GM12878 (cell line): Measurements from ENCODE around the gene INTS2. TPM values are rescaled to one million over a fixed set of nuclear protein-coding genes. Genes with fewer than 3 reads are reported as not detected.

Experiments used
- ATAC-seq: fragments of 200-7000 bp; cut with Tn5 transposase; 3 replicates; pipeline ENCODE4 v1.9.1; 2020; ENCODE audit warnings: mild to moderate bottlenecking, moderate library complexity
- BruUV-seq: library from RNA; stranded (reverse); fragments of 400-500 nt; replicated peaks from 2 replicates; lab custom pipeline; 2021; lab: Mats Ljungman, UMichigan
- CTCF ChIA-PET: fragments of 300-600 bp; sonication (Branson Sonifier 250); formaldehyde crosslinking; extraction: SDS; loops from one replicate; lab custom pipeline; 2021; ENCODE audit warnings: inconsistent platforms; lab: Yijun Ruan, JAX
- POLR2A ChIA-PET: fragments of 350-600 bp; formaldehyde crosslinking; extraction: SDS; loops from one replicate; lab custom pipeline; 2021; ENCODE audit warnings: inconsistent platforms; lab: Charles Lee
- RAD21 ChIA-PET: fragments of 300-600 bp; sonication (Branson Sonifier 250); formaldehyde crosslinking; loops from one replicate; lab custom pipeline; 2023; ENCODE audit warnings: antibody characterized with exemption; ENCODE audit not compliant: unreplicated experiment; lab: Charles Lee
- SMC1A ChIA-PET: fragments of 300-600 bp; sonication (Branson Sonifier 250); formaldehyde crosslinking; loops from one replicate; lab custom pipeline; 2023; ENCODE audit not compliant: unreplicated experiment, uncharacterized antibody; lab: Charles Lee
- DNase-seq: peaks from one replicate; pipeline ENCODE4 v3.0.0-alpha.2; 2011; ENCODE audit warnings: low read depth, low spot score
- FAIRE-seq: peaks from 3 replicates; lab custom pipeline; 2011; peaks lifted over from hg19 to GRCh38; lab: Jason Lieb, UNC
- H2AFZ ChIP-seq: 2 replicates; pipeline ENCODE4 v1.6.0; 2011; ENCODE audit warnings: low read depth, low read length, control low read depth; ENCODE audit not compliant: control insufficient read depth
- H3K27ac ChIP-seq: 2 replicates; pipeline ENCODE4 v1.5.1; 2011; ENCODE audit warnings: control low read depth; ENCODE audit not compliant: control insufficient read depth, insufficient read depth
- H3K27me3 ChIP-seq, 2 experiments: replicated peaks in 1 of 2; 2 replicates each; pipeline versions ENCODE4 v1.6.0 to v1.6.1; 2011; ENCODE audit warnings: low read length in 1 of 2; ENCODE audit not compliant: control insufficient read depth in 2 of 2, insufficient read depth in 2 of 2
- H3K36me3 ChIP-seq, 2 experiments: 2 replicates each; pipeline ENCODE4 v1.5.1; 2011; ENCODE audit warnings: low read length in 1 of 2; ENCODE audit not compliant: control insufficient read depth in 2 of 2, insufficient read depth in 2 of 2
- H3K4me1 ChIP-seq: 2 replicates; pipeline ENCODE4 v1.6.1; 2011; ENCODE audit warnings: mild to moderate bottlenecking, low read length, moderate library complexity, mixed read lengths; ENCODE audit not compliant: control insufficient read depth, insufficient read depth
- H3K4me2 ChIP-seq: 2 replicates; pipeline ENCODE4 v1.6.0; 2011; ENCODE audit warnings: control low read depth; ENCODE audit not compliant: control insufficient read depth, insufficient read depth
- H3K4me3 ChIP-seq: fragments of 200-600 bp; sonication (generic); 2 replicates; pipeline ENCODE4 v1.5.1; 2016
- H3K79me2 ChIP-seq: 2 replicates; pipeline ENCODE4 v1.6.0; 2011; ENCODE audit warnings: low read length; ENCODE audit not compliant: control insufficient read depth, insufficient read depth
- H3K9ac ChIP-seq: 2 replicates; pipeline ENCODE4 v1.8.0; 2011; ENCODE audit warnings: low read length, control low read depth, mixed read lengths; ENCODE audit not compliant: control insufficient read depth, insufficient read depth
- H3K9me3 ChIP-seq: replicated peaks from 3 replicates; pipeline ENCODE4 v1.5.1; 2011; ENCODE audit warnings: mild to moderate bottlenecking, low read length; ENCODE audit not compliant: control insufficient read depth, insufficient read depth
- H4K20me1 ChIP-seq: 2 replicates; pipeline ENCODE4 v1.6.0; 2011; ENCODE audit not compliant: control insufficient read depth, insufficient read depth
- ETV6 ChIP-seq, 2 experiments: fragments of 450-650 bp in 1 of 2; IDR thresholded peaks in 1 of 2; conservative IDR thresholded peaks in 1 of 2; 2 replicates each; pipeline ENCODE4 v1.6.1; 2014; ENCODE audit warnings: antibody characterized with exemption in 1 of 2, borderline replicate concordance in 1 of 2, low read depth in 1 of 2, mild to moderate bottlenecking in 1 of 2, moderate library complexity in 1 of 2
- MYC ChIP-seq: IDR thresholded peaks from 2 replicates; pipeline ENCODE4 v1.6.1; 2011; ENCODE audit warnings: mild to moderate bottlenecking, low read length, moderate library complexity, inconsistent platforms; ENCODE audit not compliant: insufficient read depth, insufficient replicate concordance, insufficient read length, severe bottlenecking
- NFXL1 ChIP-seq: fragments of 450-650 bp; IDR thresholded peaks from 2 replicates; pipeline ENCODE4 v1.6.1; 2017; ENCODE audit warnings: antibody characterized with exemption, mild to moderate bottlenecking, borderline replicate concordance
- WGBS: methylation state at CpG from one replicate; pipeline ENCODE4 v1.1.6; 2016; ENCODE audit warnings: low lambda C conversion rate; ENCODE audit not compliant: insufficient replicate concordance, insufficient coverage; ENCODE audit errors: missing lambda C conversion rate; 5-methylcytosine and 5-hydroxymethylcytosine counted together
- in situ Hi-C: fragments of 300-500 bp; cut with MboI; formaldehyde crosslinking; loops from 9 replicates; pipeline ENCODE4 v1.14.3; 2018; ENCODE audit warnings: mixed read lengths
- intact Hi-C: fragments of 100-400 bp; cut with micrococcal nuclease; formaldehyde crosslinking; loops from one replicate; pipeline ENCODE4 v1.14.2; 2022; ENCODE audit not compliant: unreplicated experiment
- polyA plus RNA-seq, 11 experiments: library from polyadenylated mRNA; depleted of rRNA in 4 of 11; unstranded in 6 of 11; stranded (reverse) in 5 of 11; fragments of >200 nt; fragmentation: Nextera tagmentation in 4 of 11; fragmentation: Illumina TruSeq in 1 of 11; extraction: Ambion mirVana in 4 of 11; extraction: Trizol in 1 of 11; gene quantifications; 1 replicate in 1 of 11; 2 replicates in 10 of 11; pipeline versions ENCODE4 v1.2.1 to v1.2.3, GENCODE V29; 2011 to 2016; ENCODE audit warnings: inconsistent platforms in 2 of 11, missing spikeins in 2 of 11, low read depth in 1 of 11
- total RNA-seq, 4 experiments: library from RNA; depleted of rRNA in 3 of 4; stranded (reverse); fragments of >200 nt in 3 of 4; fragmentation: Illumina TruSeq in 1 of 4; extraction: Trizol in 1 of 4; gene quantifications; 2 replicates each; pipeline versions ENCODE4 v1.2.1 to v1.2.3, GENCODE V29; 2013 to 2021
- TF ChIP-seq, protein P1 (sequence below): IDR thresholded peaks from 2 replicates; pipeline ENCODE4 v1.6.1; 2012; ENCODE audit warnings: low read length, inconsistent platforms

INTS2 gene
- total and polyA plus RNA-seq, 10 of the 15 experiments (the other 5 are each of a cell fraction or from before 2014, with no cell fraction given): 2.8 to 22.2 (median 11.6) TPM

DNA sequence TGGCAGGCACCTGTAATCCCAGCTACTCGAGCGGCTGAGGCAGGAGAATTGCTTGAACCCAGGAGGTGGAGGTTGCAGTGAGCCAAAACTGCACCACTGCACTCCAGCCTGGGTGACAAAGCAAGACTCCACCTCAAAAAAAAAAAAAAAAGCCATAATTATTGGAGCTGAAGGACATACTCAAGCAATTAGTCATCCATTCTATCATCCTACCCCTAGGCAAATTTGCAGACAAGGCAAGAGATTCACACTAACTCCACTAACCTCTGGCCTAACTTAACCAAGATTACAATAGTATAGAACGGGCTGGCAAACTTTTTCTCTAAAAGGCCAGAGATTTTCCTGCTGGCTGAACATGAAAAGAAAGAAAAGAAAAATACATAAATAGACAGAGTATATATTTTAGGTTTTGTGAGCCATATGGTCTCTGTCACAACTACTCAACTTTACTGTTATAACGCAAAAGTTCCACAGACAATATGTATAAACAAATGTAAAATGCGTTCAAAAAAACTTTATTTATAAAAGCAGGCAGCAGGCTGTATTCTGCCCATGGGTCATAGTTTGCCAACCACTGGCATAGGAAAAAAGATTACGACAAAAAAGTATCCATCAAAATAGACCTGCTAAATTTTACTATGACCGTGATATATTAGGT is 94.1 kb downstream of the INTS2 start (continued):
- TF ChIP-seq, protein P1, sequence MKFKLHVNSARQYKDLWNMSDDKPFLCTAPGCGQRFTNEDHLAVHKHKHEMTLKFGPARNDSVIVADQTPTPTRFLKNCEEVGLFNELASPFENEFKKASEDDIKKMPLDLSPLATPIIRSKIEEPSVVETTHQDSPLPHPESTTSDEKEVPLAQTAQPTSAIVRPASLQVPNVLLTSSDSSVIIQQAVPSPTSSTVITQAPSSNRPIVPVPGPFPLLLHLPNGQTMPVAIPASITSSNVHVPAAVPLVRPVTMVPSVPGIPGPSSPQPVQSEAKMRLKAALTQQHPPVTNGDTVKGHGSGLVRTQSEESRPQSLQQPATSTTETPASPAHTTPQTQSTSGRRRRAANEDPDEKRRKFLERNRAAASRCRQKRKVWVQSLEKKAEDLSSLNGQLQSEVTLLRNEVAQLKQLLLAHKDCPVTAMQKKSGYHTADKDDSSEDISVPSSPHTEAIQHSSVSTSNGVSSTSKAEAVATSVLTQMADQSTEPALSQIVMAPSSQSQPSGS: no peak

- Histone ChIP-seq H3K9me3 (peaks cover 4% of the 10 kb centered on the region; the same call in 2 of the 3 replicates), H2AFZ (no peak overlapping the region), H4K20me1 (no peaks in the 10 kb centered on the region), H3K9ac (no peak overlapping the region), H3K4me3 (no peak overlapping the region), H3K4me2 (no peak overlapping the region), H3K27ac (no peak overlapping the region), H3K4me1 (no peaks in the 10 kb centered on the region), H3K79me2 (no peaks in the 10 kb centered on the region), H3K27me3 (no peaks in the 10 kb centered on the region), H3K36me3 (peaks cover 2 to 4% of the 10 kb centered on the region in 2 experiments; a peak in 1 of 4 replicates)
- FAIRE-seq (no peak), ATAC-seq (no peak), DNase-seq (no peak)
- ChIA-PET CTCF (interaction anchor here (0.8 to 2.5 kb wide), 3 partner anchors 8 to 277 kb away, joined by 3 to 7 read pairs (median 4); no protein-coding TSS in a partner anchor), RAD21 (interaction anchor here (1.5 kb wide), 1 partner anchor 196 kb away, joined by 7 read pairs; no protein-coding TSS in a partner anchor), SMC1A (interaction anchor here (0.9 to 1.8 kb wide), 4 partner anchors 114 to 420 kb away, joined by 3 to 4 read pairs (median 4); no protein-coding TSS in a partner anchor), POLR2A (no interaction called here)
- intact Hi-C loops (no loop called here), in situ Hi-C loops (no loop called here)
- BruUV-seq: no TSS peak
- 100% methylated on average over 3 of the region's 3 CpGs for WGBS
- peak in 1 of 2 experiments; percentile 54; a peak in 1 of 4 replicates for TF ChIP-seq ETV6 (conservative IDR thresholded peaks at IDR 0.05 in 1 of 2, IDR thresholded peaks at IDR 0.05 in 1 of 2; ENCODE audit: borderline replicate concordance in 1 of 2, low read depth in 1 of 2)
- no peak for TF ChIP-seq MYC
- peak; percentile 52; the same call in 1 of the 2 replicates for TF ChIP-seq NFXL1
Measured at GRCh38 chr17:61832463-61832862, 95.3 kb downstream of the INTS2 start.
